ENCODE results near the gene RNF212.

Gene RNF212

GRCh38 chr4:1122505-1122904, 9.1 kb upstream of the RNF212 start:
- DNase-seq (ENCODE audit: low read depth, low spot score): no peak
- no peak overlapping the region for H3K4me3 ChIP-seq (ENCODE audit: low read depth, low read length)
- in situ Hi-C loops (cut with HindIII; ENCODE audit: low sequenced_read_pairs): no loop called here
- no peak for TF ChIP-seq CTCF (IDR thresholded peaks at IDR 0.05; ENCODE audit: low read depth, low read length)

- peak; percentile 29 for TF ChIP-seq CTCF (IDR thresholded peaks at IDR 0.05; ENCODE audit: low read depth, low read length)
- DNase-seq (ENCODE audit: low read depth, low spot score): peak; percentile 15
- no peak overlapping the region for H3K4me3 ChIP-seq (ENCODE audit: low read depth, low read length)
- in situ Hi-C loops (cut with HindIII; ENCODE audit: low sequenced_read_pairs): no loop called here
Observed at GRCh38 chr4:1116838-1117237, 3.5 kb upstream of the RNF212 start.

- in situ Hi-C loops (cut with HindIII; ENCODE audit: low sequenced_read_pairs): no loop called here
- DNase-seq (ENCODE audit: low read depth, low spot score): no peak
- no peak overlapping the region for H3K4me3 ChIP-seq (ENCODE audit: low read depth, low read length)
- TF ChIP-seq CTCF (IDR thresholded peaks at IDR 0.05; ENCODE audit: low read depth, low read length): no peak
Observed at GRCh38 chr4:1115528-1116293, 2.3 kb upstream of the RNF212 start.

- in situ Hi-C loops (cut with HindIII; ENCODE audit: low sequenced_read_pairs): no loop called here
- TF ChIP-seq CTCF (IDR thresholded peaks at IDR 0.05; ENCODE audit: low read depth, low read length): no peak
- no peak overlapping the region for H3K4me3 ChIP-seq (ENCODE audit: low read depth, low read length)
- DNase-seq (ENCODE audit: low read depth, low spot score): no peak
Observed at GRCh38 chr4:1112821-1113182, 562 bp downstream of the RNF212 start.

GRCh38 chr4:1112174-1112820, 1.1 kb downstream of the RNF212 start:
- DNase-seq (ENCODE audit: low read depth, low spot score): no peak
- no peak overlapping the region for H3K4me3 ChIP-seq (ENCODE audit: low read depth, low read length)
- in situ Hi-C loops (cut with HindIII; ENCODE audit: low sequenced_read_pairs): no loop called here
- TF ChIP-seq CTCF (IDR thresholded peaks at IDR 0.05; ENCODE audit: low read depth, low read length): no peak

GRCh38 chr4:1111259-1111809, 2.0 kb downstream of the RNF212 start:
- in situ Hi-C loops (cut with HindIII; ENCODE audit: low sequenced_read_pairs): no loop called here

More at GRCh38 chr4:1111259-1111809, 2.0 kb downstream of the RNF212 start:
- DNase-seq (ENCODE audit: low read depth, low spot score): no peak
- no peak overlapping the region for H3K4me3 ChIP-seq (ENCODE audit: low read depth, low read length)
- no peak for TF ChIP-seq CTCF (IDR thresholded peaks at IDR 0.05; ENCODE audit: low read depth, low read length)
